NCI-H1105 treated with DMSO at 0.1 percent for 48 hours (cell line): Measurements from ENCODE around the gene ARL8A.
A peak's percentile ranks its signal among the peaks of the same experiment; 100 is the strongest.
"Not testable (repeated sequence)": the region's sequence is repeated elsewhere in the genome, so short reads cannot be mapped to it uniquely, and the experiment has no call there.

Source experiments
- DNase-seq: peaks from one replicate; lab custom pipeline; 2025; lab: John Stamatoyannopoulos, UW

The ARL8A gene

GRCh38 chr1:202144402-202145067 is at the start of gene ARL8A:
TSS of gene ARL8A (minus strand) at chr1:202144737. CDS start at chr1:202144572, 165 bp downstream.
- DNase-seq: peak; percentile 64

- DNase-seq: no peak
Observed at GRCh38 chr1:202194328-202194648, 49.8 kb upstream of the ARL8A start.

GRCh38 chr1:202193614-202194327 is 49.2 kb upstream of the ARL8A start, which contains the start of gene LGR6:
TSS of gene LGR6 (plus strand) at chr1:202193799. CDS start at chr1:202193990, 191 bp downstream.
- DNase-seq: no peak

- peak; percentile 55 for DNase-seq
Observed at GRCh38 chr1:202192770-202193613, 48.5 kb upstream of the ARL8A start.

GRCh38 chr1:202191391-202191790 is 46.9 kb upstream of the ARL8A start:
- not testable (repeated sequence) for DNase-seq

- DNase-seq: no peak
Observed at GRCh38 chr1:202189918-202190715, 45.6 kb upstream of the ARL8A start.

- DNase-seq: peak; percentile 39
Observed at GRCh38 chr1:202189001-202189790, 44.7 kb upstream of the ARL8A start.

GRCh38 chr1:202187697-202188407 is 43.3 kb upstream of the ARL8A start:
- no peak for DNase-seq

GRCh38 chr1:202187041-202187671 is 42.6 kb upstream of the ARL8A start:
- DNase-seq: no peak

GRCh38 chr1:202186327-202186726 is 41.8 kb upstream of the ARL8A start:
- DNase-seq: no peak

- DNase-seq: peak; percentile 84
Observed at GRCh38 chr1:202184750-202185460, 40.4 kb upstream of the ARL8A start.

- DNase-seq: no peak
Observed at GRCh38 chr1:202182040-202182877, 37.7 kb upstream of the ARL8A start.

- DNase-seq: no peak
Observed at GRCh38 chr1:202181586-202181985, 37.0 kb upstream of the ARL8A start.

- not testable (repeated sequence) for DNase-seq
Observed at GRCh38 chr1:202180751-202181139, 36.2 kb upstream of the ARL8A start.

- DNase-seq: no peak
Observed at GRCh38 chr1:202179828-202180750, 35.6 kb upstream of the ARL8A start.

- DNase-seq: no peak
Observed at GRCh38 chr1:202176949-202177927, 32.7 kb upstream of the ARL8A start.
